ENCODE data around the gene SLC5A2. TPM values are rescaled to one million over a fixed set of nuclear protein-coding genes. Genes with fewer than 3 reads are reported as not detected.

Gene SLC5A2
- total and polyA plus RNA-seq, 2 donors from 2014 or later, result 4.8 to 208 TPM

DNA sequence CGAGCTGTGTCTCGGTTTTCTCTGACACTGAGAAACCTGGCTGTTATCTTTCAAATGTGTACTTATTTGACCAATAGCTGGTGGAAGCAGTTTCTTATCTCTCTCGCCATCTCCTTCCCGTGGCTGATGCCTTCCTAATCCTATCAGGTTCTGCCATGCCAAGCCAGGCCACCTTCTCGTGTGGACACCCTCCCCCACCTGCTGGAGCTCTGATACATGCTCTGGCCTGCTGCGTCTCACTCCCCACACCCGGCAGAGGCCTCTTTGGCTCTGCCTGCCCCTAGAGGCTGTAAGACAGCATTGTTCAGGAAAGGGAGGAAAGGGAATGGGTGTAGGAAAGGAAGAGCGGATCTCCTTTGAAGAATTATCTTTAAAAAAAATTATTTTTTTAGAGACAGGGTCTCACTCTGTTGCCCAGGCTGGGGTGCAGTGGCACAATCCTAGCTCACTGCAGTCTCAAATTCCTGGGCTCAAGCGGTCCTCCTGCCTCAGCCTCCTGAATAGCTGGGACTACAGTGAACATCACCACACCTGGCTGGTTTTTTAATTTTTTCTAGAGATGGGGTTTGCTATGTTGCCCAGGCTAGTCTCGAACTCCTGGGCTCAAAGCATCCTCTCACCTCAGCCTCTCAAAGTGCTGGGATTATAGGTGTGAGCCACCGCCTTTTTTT is 31.1 kb upstream of the SLC5A2 start:
- peak; percentile 80 to 90 (median 85) for DNase-seq

GRCh38 chr16:31452631-31453106 is 30.3 kb upstream of the SLC5A2 start:
- peaks cover 0 to 25% (median 10%) of the 10 kb centered on the region in 3 donors for H3K4me1 ChIP-seq (ENCODE audit: control insufficient read depth in 2 of 3, insufficient read depth in 2 of 3, low read depth in 1 of 3, low read length in 3 of 3)
- FAIRE-seq (no peak), DNase-seq (peak in 3 of 5 donors; percentile 10 to 45 (median 32))
- no peak overlapping the region for H3K4me3 ChIP-seq (ENCODE audit: low read length in 3 of 3)
- H3K27ac ChIP-seq (ENCODE audit: low read depth in 2 of 2, low read length in 2 of 2), result no peak overlapping the region
- no peaks in the 10 kb centered on the region for H3K9me3 ChIP-seq (ENCODE audit: control insufficient read depth in 2 of 3, insufficient read depth in 1 of 3, low read length in 3 of 3)
- no peak overlapping the region for H3K9ac ChIP-seq (ENCODE audit: low read length in 3 of 3)
- peaks cover 0 to 2% (median 0%) of the 10 kb centered on the region in 3 donors for H3K36me3 ChIP-seq (ENCODE audit: control insufficient read depth in 2 of 3, insufficient read depth in 3 of 3, low read length in 3 of 3)
- H3K27me3 ChIP-seq (ENCODE audit: control insufficient read depth, insufficient read depth, low read length), result no peaks in the 10 kb centered on the region
- intact Hi-C loops (cut with DNase I), result no loop called here
- TF ChIP-seq CTCF (IDR thresholded peaks at IDR 0.05; ENCODE audit: borderline replicate concordance, extremely low read depth, insufficient read depth), result no peak

More for the DNA sequence above, 31.1 kb upstream of the SLC5A2 start:
- Histone ChIP-seq H3K4me1 (ENCODE audit: control insufficient read depth in 2 of 3, insufficient read depth in 2 of 3, low read depth in 1 of 3, low read length in 3 of 3) (peaks cover 0 to 20% (median 5%) of the 10 kb centered on the region in 3 donors), H3K9ac (ENCODE audit: low read length in 3 of 3) (no peak overlapping the region), H3K27ac (ENCODE audit: low read depth in 2 of 2, low read length in 2 of 2) (no peak overlapping the region), H3K27me3 (ENCODE audit: control insufficient read depth, insufficient read depth, low read length) (no peaks in the 10 kb centered on the region), H3K4me3 (ENCODE audit: low read length in 3 of 3) (no peak overlapping the region), H3K36me3 (ENCODE audit: control insufficient read depth in 2 of 3, insufficient read depth in 3 of 3, low read length in 3 of 3) (peaks cover 0 to 2% (median 0%) of the 10 kb centered on the region in 3 donors), H3K9me3 (ENCODE audit: control insufficient read depth in 2 of 3, insufficient read depth in 1 of 3, low read length in 3 of 3) (no peaks in the 10 kb centered on the region)
- TF ChIP-seq CTCF (IDR thresholded peaks at IDR 0.05; ENCODE audit: borderline replicate concordance, extremely low read depth, insufficient read depth), result peak; percentile 31
- intact Hi-C loops (cut with DNase I), result no loop called here
- FAIRE-seq, result no peak

GRCh38 chr16:31453255-31454204 is 29.4 kb upstream of the SLC5A2 start:
- intact Hi-C loops (cut with DNase I), result no loop called here
- no peak for FAIRE-seq
- H3K27ac ChIP-seq (ENCODE audit: low read depth in 2 of 2, low read length in 2 of 2), result no peak overlapping the region
- H3K27me3 ChIP-seq (ENCODE audit: control insufficient read depth, insufficient read depth, low read length), result no peaks in the 10 kb centered on the region
- H3K36me3 ChIP-seq (ENCODE audit: control insufficient read depth in 2 of 3, insufficient read depth in 3 of 3, low read length in 3 of 3), result peaks cover 0 to 2% (median 0%) of the 10 kb centered on the region in 3 donors
- TF ChIP-seq CTCF (IDR thresholded peaks at IDR 0.05; ENCODE audit: borderline replicate concordance, extremely low read depth, insufficient read depth), result no peak
- no peak overlapping the region for H3K9ac ChIP-seq (ENCODE audit: low read length in 3 of 3)
- H3K9me3 ChIP-seq (ENCODE audit: control insufficient read depth in 2 of 3, insufficient read depth in 1 of 3, low read length in 3 of 3), result no peaks in the 10 kb centered on the region
- H3K4me1 ChIP-seq (ENCODE audit: control insufficient read depth in 2 of 3, insufficient read depth in 2 of 3, low read depth in 1 of 3, low read length in 3 of 3), result peaks cover 0 to 31% (median 13%) of the 10 kb centered on the region in 3 donors
- DNase-seq, result peak in 3 of 5 donors; percentile 29 to 68 (median 55)
- H3K4me3 ChIP-seq (ENCODE audit: low read length in 3 of 3), result no peak overlapping the region
